HEK293 (cell line): ENCODE measurements around the gene CORO7.

Experiments
- CTCF ChIA-PET: fragments of 350-600 bp; formaldehyde crosslinking; extraction: SDS; loops from one replicate; lab custom pipeline; 2021; ENCODE audit warnings: antibody characterized with exemption; lab: Yijun Ruan, JAX
- POLR2A ChIA-PET: fragments of 300-600 bp; formaldehyde crosslinking; extraction: SDS; loops from one replicate; lab custom pipeline; 2020; ENCODE audit warnings: antibody characterized with exemption, inconsistent platforms; lab: Yijun Ruan, JAX
- H3K27ac ChIP-seq: fragments of 200-500 bp; sonication (Bioruptor generic); 2 replicates; pipeline ENCODE4 v1.5.1; 2014; ENCODE audit warnings: low read depth, low read length, control low read depth, inconsistent platforms; ENCODE audit errors: extremely low read depth
- H3K36me3 ChIP-seq, 2 experiments: fragments of 200-500 bp in 1 of 2; sonication (Bioruptor generic) in 1 of 2; 1 replicate in 1 of 2; 2 replicates in 1 of 2; pipeline ENCODE4 v1.5.1; 2014 to 2017; ENCODE audit warnings: inconsistent platforms in 2 of 2, low read length in 2 of 2; ENCODE audit not compliant: control insufficient read depth in 2 of 2, insufficient read depth in 1 of 2
- H3K4me1 ChIP-seq: fragments of 200-500 bp; sonication (Bioruptor generic); 2 replicates; pipeline ENCODE4 v1.5.1; 2014; ENCODE audit warnings: mild to moderate bottlenecking, low read length, inconsistent platforms; ENCODE audit not compliant: control insufficient read depth, insufficient read depth
- H3K4me3 ChIP-seq: 2 replicates; pipeline ENCODE4 v1.5.1; 2011; ENCODE audit warnings: low read depth, mild to moderate bottlenecking, control low read depth, low read length, moderate library complexity
- H3K9me3 ChIP-seq: fragments of 200-500 bp; sonication (Bioruptor generic); 2 replicates; pipeline ENCODE4 v1.5.1; 2014; ENCODE audit warnings: low read depth, low read length, inconsistent platforms; ENCODE audit not compliant: control insufficient read depth, insufficient read depth
- BCL11A ChIP-seq: fragments of 450-650 bp; formaldehyde crosslinking; IDR thresholded peaks from 2 replicates; pipeline ENCODE4 v1.5.1; 2016; ENCODE audit warnings: low read depth, missing biosample characterization, missing genetic modification characterization
- BCL11B ChIP-seq: fragments of 450-650 bp; formaldehyde crosslinking; IDR thresholded peaks from 2 replicates; pipeline ENCODE4 v1.5.1; 2016; ENCODE audit warnings: low read depth, missing biosample characterization, missing genetic modification characterization
- EGR2 ChIP-seq: fragments of 450-650 bp; formaldehyde crosslinking; IDR thresholded peaks from 2 replicates; pipeline ENCODE4 v1.5.1; 2016; ENCODE audit warnings: low read depth, missing biosample characterization, missing genetic modification characterization
- HOXD13 ChIP-seq: sonication (generic); formaldehyde crosslinking; IDR thresholded peaks from 2 replicates; pipeline ENCODE4 v1.8.0; 2022; ENCODE audit warnings: missing genetic modification reagents, borderline replicate concordance
- KLF1 ChIP-seq: fragments of 450-650 bp; formaldehyde crosslinking; IDR thresholded peaks from 2 replicates; pipeline ENCODE4 v1.5.1; 2016; ENCODE audit warnings: missing biosample characterization, missing genetic modification characterization
- KLF7 ChIP-seq: fragments of 450-650 bp; formaldehyde crosslinking; IDR thresholded peaks from 2 replicates; pipeline ENCODE4 v1.5.1; 2016; ENCODE audit warnings: missing biosample characterization, missing genetic modification characterization, borderline replicate concordance
- OSR2 ChIP-seq: fragments of 450-650 bp; formaldehyde crosslinking; IDR thresholded peaks from 2 replicates; pipeline ENCODE4 v1.5.1; 2016; ENCODE audit warnings: missing biosample characterization, missing genetic modification characterization
- PATZ1 ChIP-seq: fragments of 450-650 bp; formaldehyde crosslinking; IDR thresholded peaks from 2 replicates; pipeline ENCODE4 v1.5.1; 2016; ENCODE audit warnings: missing biosample characterization, missing genetic modification characterization
- SP2 ChIP-seq: fragments of 450-650 bp; formaldehyde crosslinking; IDR thresholded peaks from 2 replicates; pipeline ENCODE4 v1.5.1; 2016; ENCODE audit warnings: missing biosample characterization, missing genetic modification characterization
- ZBTB44 ChIP-seq: fragments of 450-650 bp; IDR thresholded peaks from 2 replicates; pipeline ENCODE4 v1.5.1; 2018; ENCODE audit warnings: missing biosample characterization, mild to moderate bottlenecking, missing genetic modification characterization
- ZBTB48 ChIP-seq: fragments of 450-650 bp; formaldehyde crosslinking; IDR thresholded peaks from 2 replicates; pipeline ENCODE4 v1.5.1; 2016; ENCODE audit warnings: missing biosample characterization, missing genetic modification characterization
- ZBTB8A ChIP-seq: fragments of 450-650 bp; formaldehyde crosslinking; IDR thresholded peaks from 2 replicates; pipeline ENCODE4 v1.5.1; 2016; ENCODE audit warnings: missing biosample characterization, missing genetic modification characterization
- ZFP37 ChIP-seq: fragments of 450-650 bp; formaldehyde crosslinking; IDR thresholded peaks from 2 replicates; pipeline ENCODE4 v1.5.1; 2016; ENCODE audit warnings: missing biosample characterization, missing genetic modification characterization
- ZFP69B ChIP-seq: fragments of 450-650 bp; formaldehyde crosslinking; IDR thresholded peaks from 2 replicates; pipeline ENCODE4 v1.5.1; 2016; ENCODE audit warnings: missing biosample characterization, missing genetic modification characterization
- ZNF174 ChIP-seq: fragments of 450-650 bp; formaldehyde crosslinking; IDR thresholded peaks from 2 replicates; pipeline ENCODE4 v1.5.0; 2017; ENCODE audit warnings: missing biosample characterization, mild to moderate bottlenecking, missing genetic modification characterization
- ZNF2 ChIP-seq: fragments of 450-650 bp; formaldehyde crosslinking; IDR thresholded peaks from 2 replicates; pipeline ENCODE4 v1.5.1; 2016; ENCODE audit warnings: missing biosample characterization, missing genetic modification characterization
- ZNF24 ChIP-seq: fragments of 450-650 bp; formaldehyde crosslinking; IDR thresholded peaks from 2 replicates; pipeline ENCODE4 v1.5.1; 2016; ENCODE audit warnings: missing biosample characterization, missing genetic modification characterization
- ZNF280D ChIP-seq: fragments of 450-650 bp; formaldehyde crosslinking; IDR thresholded peaks from 2 replicates; pipeline ENCODE4 v1.5.1; 2016; ENCODE audit warnings: missing biosample characterization, missing genetic modification characterization
- ZNF37A ChIP-seq: fragments of 450-650 bp; IDR thresholded peaks from 2 replicates; pipeline ENCODE4 v1.5.1; 2018; ENCODE audit warnings: missing biosample characterization, missing genetic modification characterization
- ZNF473 ChIP-seq: fragments of 450-650 bp; formaldehyde crosslinking; IDR thresholded peaks from 2 replicates; pipeline ENCODE4 v1.5.1; 2017; ENCODE audit warnings: missing biosample characterization, missing genetic modification characterization
- ZNF555 ChIP-seq: fragments of 450-650 bp; formaldehyde crosslinking; conservative IDR thresholded peaks from 2 replicates; pipeline ENCODE4 v1.5.1; 2017; ENCODE audit warnings: missing biosample characterization, mild to moderate bottlenecking, missing genetic modification characterization, inconsistent platforms
- ZNF571 ChIP-seq: fragments of 450-650 bp; formaldehyde crosslinking; IDR thresholded peaks from 2 replicates; pipeline ENCODE4 v1.5.0; 2017; ENCODE audit warnings: missing biosample characterization, missing genetic modification characterization
- ZNF585B ChIP-seq: fragments of 450-650 bp; formaldehyde crosslinking; IDR thresholded peaks from 2 replicates; pipeline ENCODE4 v1.5.1; 2016; ENCODE audit warnings: missing biosample characterization, missing genetic modification characterization
- ZNF610 ChIP-seq: fragments of 450-650 bp; formaldehyde crosslinking; IDR thresholded peaks from 2 replicates; pipeline ENCODE4 v1.5.1; 2016; ENCODE audit warnings: missing biosample characterization, missing genetic modification characterization, borderline replicate concordance
- ZNF626 ChIP-seq: fragments of 450-650 bp; sonication (Bioruptor Pico); formaldehyde crosslinking; IDR thresholded peaks from 2 replicates; pipeline ENCODE4 v1.5.1; 2018; ENCODE audit warnings: missing biosample characterization, missing genetic modification characterization, inconsistent platforms
- ZNF707 ChIP-seq: fragments of 450-650 bp; formaldehyde crosslinking; IDR thresholded peaks from 2 replicates; pipeline ENCODE4 v1.5.1; 2016; ENCODE audit warnings: missing biosample characterization, missing genetic modification characterization
- ZNF785 ChIP-seq: fragments of 450-650 bp; formaldehyde crosslinking; IDR thresholded peaks from 2 replicates; pipeline ENCODE4 v1.5.1; 2016; ENCODE audit warnings: missing biosample characterization, missing genetic modification characterization
- ZNF791 ChIP-seq: fragments of 450-650 bp; formaldehyde crosslinking; IDR thresholded peaks from 2 replicates; pipeline ENCODE4 v1.5.1; 2016; ENCODE audit warnings: missing biosample characterization, missing genetic modification characterization
- ZSCAN30 ChIP-seq: fragments of 450-650 bp; IDR thresholded peaks from 2 replicates; pipeline ENCODE4 v1.5.1; 2018; ENCODE audit warnings: missing biosample characterization, mild to moderate bottlenecking, missing genetic modification characterization, moderate library complexity

CORO7 gene

DNA sequence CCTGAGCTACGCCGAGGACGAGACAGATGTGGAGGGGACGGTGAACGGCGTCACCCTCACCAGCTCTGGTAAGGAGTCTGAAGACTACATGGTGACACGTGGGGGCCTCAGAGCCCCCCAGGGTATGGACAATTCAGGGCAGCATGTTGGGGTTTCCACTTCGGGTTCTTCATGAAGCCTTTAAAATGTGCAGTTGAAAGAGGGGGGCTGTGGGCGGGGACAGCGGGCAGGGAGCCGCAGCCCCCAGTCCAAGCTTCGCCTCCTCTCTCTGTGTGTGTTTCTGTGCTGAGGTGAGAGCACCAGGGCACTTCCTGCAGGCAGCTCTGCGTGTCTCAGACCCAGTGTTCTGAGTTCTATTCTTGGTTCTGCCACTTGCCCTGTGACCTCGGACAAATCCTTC is 34.0 kb upstream of the CORO7 start:
- no peaks in the 10 kb centered on the region for H3K4me1 ChIP-seq
- H3K9me3 ChIP-seq = no peaks in the 10 kb centered on the region
- TF ChIP-seq ZSCAN30 (tag by site-specific recombination) = no peak
- no peak for TF ChIP-seq ZFP69B (tag by site-specific recombination)
- TF ChIP-seq ZNF571 (tag by site-specific recombination) = no peak
- TF ChIP-seq OSR2 = no peak
- TF ChIP-seq ZFP37 = no peak
- no peak for TF ChIP-seq ZNF785 (tag by site-specific recombination)
- no peak for TF ChIP-seq ZNF280D
- no peak for TF ChIP-seq KLF1
- TF ChIP-seq EGR2 = no peak
- TF ChIP-seq ZNF37A (tag by site-specific recombination) = no peak
- TF ChIP-seq BCL11A (tag by site-specific recombination) = no peak
- TF ChIP-seq ZNF555 (tag by site-specific recombination) = no peak
- no peak for TF ChIP-seq KLF7 (tag by site-specific recombination)
- TF ChIP-seq ZNF2 (tag by site-specific recombination) = no peak
- no peak for TF ChIP-seq ZBTB48 (tag by site-specific recombination)
- no peak overlapping the region for H3K27ac ChIP-seq
- H3K36me3 ChIP-seq = peaks cover 19 to 89% of the 10 kb centered on the region in 2 experiments; a peak in 2 of 3 replicates
- POLR2A ChIA-PET = interaction anchor here (0.6 kb wide), 1 partner anchor 11 kb away, joined by 5 read pairs; no protein-coding TSS in a partner anchor
- no peak overlapping the region for H3K4me3 ChIP-seq
- CTCF ChIA-PET = no interaction called here

DNA sequence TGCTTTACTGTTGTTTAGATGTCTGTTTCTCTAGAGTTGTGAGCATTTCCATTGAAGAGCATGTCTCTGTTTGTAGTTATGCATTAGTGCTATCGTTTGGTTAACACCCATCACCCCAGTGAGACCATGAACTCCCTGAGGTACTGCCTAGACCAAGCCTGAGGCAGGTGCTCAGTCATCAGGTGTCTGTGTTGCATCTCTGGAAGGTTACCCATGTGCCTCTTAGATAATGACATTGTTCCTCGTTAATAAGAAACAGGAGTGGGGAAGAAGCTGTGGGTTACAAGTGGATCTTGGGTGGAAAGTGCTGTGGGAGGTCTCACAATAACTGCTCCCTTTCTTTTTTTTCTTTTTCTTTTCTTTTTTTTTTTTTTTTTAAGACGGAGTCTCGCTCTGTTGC is 27.6 kb upstream of the CORO7 start:
- Histone ChIP-seq H3K4me1 (no peaks in the 10 kb centered on the region), H3K4me3 (no peak overlapping the region), H3K9me3 (no peaks in the 10 kb centered on the region), H3K27ac (no peak overlapping the region), H3K36me3 (peaks cover 39 to 90% of the 10 kb centered on the region in 2 experiments; a peak in 2 of 3 replicates)
- CTCF ChIA-PET = interaction anchor here (1.8 kb wide), 1 partner anchor 40 kb away, joined by 7 read pairs; no protein-coding TSS in a partner anchor
- TF ChIP-seq SP2 (tag by site-specific recombination) = no peak
- no peak for TF ChIP-seq ZBTB8A (tag by site-specific recombination)
- POLR2A ChIA-PET = no interaction called here

DNA sequence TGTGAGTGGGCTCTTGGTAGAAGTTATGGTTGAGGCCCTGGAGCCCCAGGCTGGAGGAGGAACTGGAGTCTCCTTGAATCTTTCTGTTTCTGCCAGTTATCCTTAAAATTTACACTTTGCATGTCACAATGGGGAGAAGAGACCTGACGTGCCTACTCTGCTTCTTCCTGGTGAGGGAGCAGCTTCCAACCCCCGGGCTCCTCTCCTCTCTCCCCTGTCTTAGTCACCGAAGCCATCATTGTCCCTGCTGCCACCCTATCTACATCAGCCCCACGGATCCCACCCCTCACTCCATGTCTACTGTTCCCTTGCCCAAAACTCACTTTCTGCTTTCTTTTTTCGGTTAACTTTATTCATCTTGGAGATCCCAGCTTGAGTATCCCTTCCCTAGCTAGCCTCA is 26.9 kb upstream of the CORO7 start:
- Histone ChIP-seq H3K36me3 (peaks cover 40 to 88% of the 10 kb centered on the region in 2 experiments), H3K9me3 (no peaks in the 10 kb centered on the region), H3K27ac (no peak overlapping the region), H3K4me1 (no peaks in the 10 kb centered on the region), H3K4me3 (no peak overlapping the region)
- POLR2A ChIA-PET = no interaction called here
- CTCF ChIA-PET = interaction anchor here (1.8 kb wide), 1 partner anchor 39 kb away, joined by 7 read pairs; no protein-coding TSS in a partner anchor
- TF ChIP-seq ZNF24 (no peak), ZBTB44 (tag by site-specific recombination) (no peak), ZNF707 (tag by site-specific recombination) (no peak), ZNF585B (tag by site-specific recombination) (no peak), PATZ1 (tag by site-specific recombination) (no peak), KLF7 (tag by site-specific recombination) (no peak), ZNF610 (tag by site-specific recombination) (no peak), ZNF174 (tag by site-specific recombination) (no peak), HOXD13 (CRISPR knock-in tag) (no peak), ZNF791 (tag by site-specific recombination) (no peak), ZNF626 (tag by site-specific recombination) (no peak), EGR2 (no peak), ZNF473 (tag by site-specific recombination) (no peak), BCL11B (tag by site-specific recombination) (no peak)
